ENCODE measurements around the gene RAB28.
"Not testable (repeated sequence)": the region's sequence is repeated elsewhere in the genome, so short reads cannot be mapped to it uniquely, and the experiment has no call there.

Gene RAB28

DNA sequence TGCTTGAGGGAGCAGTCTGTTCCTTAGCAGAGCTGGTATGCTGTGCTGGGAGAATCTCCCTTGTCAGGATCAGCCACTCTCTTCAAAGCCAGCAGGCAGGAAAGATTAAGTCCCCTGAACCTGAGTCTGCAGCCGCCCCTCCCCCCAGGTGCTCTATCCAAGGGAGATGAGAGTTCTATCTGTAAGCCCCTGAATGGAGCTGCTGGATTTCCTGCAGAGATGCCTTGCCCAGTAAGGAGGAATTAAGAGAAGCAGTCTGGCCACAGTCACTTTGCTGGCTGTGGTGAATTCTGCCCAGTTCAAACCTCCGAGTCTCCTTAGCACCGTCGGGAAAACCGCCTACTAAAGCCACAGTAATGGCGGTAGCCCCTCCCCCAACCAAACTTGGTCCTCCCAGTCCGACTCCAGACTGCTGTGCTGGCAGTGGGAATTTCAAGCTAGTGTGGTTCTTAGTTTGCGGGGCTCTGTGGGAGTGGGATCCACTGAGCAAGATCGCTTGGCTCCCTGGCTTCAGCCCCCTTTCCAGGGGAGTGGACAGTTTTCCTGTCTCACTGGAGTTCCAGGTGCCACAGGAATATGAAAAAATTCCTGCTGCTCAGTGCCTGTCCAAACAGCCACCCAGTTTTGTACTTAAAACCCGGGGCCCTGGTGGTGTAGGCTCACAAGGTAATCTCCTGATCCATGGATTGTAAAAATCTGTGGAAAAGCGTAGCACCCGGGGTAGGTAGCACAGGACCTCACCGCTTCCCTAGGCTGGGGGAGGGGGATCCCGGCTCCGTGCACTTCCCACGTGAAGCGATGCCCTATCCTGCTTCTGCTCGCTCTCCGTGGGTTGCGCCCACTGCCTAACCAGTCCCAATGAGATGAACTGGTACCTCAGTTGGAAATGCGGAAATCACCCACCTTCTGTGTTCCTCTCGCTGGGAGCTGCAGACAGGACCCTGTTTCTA is 38.0 kb downstream of the RAB28 start:
- DNase-seq (ENCODE audit: low read depth), result no peak

DNA sequence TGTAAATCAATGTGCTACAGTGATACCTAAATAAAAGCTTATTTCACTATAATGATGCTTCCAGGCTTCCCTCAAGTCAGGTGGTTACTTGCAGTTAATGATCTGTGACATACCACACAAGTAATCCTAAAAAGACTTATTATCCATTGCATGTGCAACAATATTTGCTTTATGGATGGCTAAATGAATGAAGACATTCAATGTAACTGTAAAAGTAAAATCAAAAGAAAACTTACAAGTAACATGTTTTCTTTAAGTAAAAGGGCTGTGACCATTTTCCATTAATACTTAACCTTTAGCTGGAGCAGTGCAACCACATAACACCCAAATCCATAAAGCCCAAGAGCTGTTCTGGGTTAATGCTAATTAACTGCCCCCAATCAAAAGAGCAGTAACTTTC is 42.6 kb downstream of the RAB28 start:
- DNase-seq (ENCODE audit: low read depth), result no peak

DNA sequence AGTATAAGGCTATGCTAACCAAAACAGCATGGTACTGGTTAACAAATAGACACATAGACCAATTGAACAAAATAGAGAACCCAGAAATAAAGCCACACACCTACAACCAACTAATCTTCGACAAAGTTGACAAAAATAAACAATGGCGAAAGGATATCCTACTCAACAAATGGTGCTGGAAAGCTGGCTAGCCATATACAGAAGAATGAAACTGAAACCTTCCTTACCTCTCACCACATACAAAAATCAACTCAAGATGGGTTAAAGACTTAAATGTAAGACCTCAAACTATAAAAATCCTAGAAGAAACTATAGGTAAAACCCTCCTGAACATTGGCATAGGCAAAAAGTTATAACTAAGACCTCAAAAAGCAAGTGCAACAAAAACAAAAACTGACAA is 47.2 kb downstream of the RAB28 start:
- no peak for DNase-seq (ENCODE audit: low read depth)

DNA sequence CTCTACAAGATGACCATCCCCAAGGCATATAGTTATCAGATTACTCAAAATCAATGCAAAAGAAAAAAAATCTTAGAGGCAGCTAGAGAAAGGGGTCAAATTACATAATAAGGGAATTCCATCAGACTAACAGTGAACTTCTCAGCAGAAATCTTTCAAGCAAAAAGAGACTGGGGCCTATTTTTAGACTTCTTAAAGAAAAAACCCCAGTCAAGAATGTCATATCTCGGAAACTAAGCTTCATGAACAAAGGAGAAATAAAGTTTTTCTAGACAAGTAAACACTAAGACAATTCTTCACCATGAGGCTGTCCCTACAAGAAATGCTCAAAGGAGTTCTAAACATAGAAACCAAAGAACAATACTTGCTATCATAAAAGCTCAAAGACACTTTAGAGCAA is 51.7 kb downstream of the RAB28 start:
- no peak for DNase-seq (ENCODE audit: low read depth)

DNA sequence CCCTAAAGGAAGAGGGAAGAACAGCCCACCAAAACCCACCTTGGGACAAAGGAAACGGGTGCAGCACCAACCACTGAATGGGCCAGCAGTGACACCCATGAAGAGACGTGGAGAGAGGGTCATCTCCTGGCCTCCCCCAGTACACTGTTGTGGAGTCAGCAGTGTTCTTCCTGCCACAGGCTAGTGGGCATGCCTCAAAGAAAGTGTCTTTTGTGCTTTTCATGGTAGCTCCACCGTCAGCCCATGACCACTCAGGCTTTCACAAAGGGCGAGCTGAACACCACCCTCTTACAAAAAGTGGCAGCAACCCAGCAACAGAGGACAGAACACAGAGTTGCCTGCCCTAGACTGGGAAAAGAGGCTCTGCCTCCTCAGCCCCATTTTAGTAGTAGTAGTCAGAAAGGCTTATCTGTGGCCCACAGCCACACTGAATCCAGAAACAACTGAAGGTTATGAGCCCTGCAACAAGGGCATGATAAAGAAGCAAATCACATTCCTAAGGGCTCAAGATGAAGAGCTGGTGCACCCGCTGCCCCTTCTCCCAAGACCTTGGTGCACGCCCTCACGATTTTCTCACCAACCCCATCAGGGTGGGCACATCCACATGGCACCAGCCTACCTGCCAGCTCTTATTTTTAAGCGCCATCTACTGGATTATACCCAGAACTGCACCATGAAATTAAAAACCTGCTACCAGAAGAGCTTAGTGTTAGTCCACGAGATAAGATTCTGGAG is 53.1 kb downstream of the RAB28 start:
- DNase-seq (ENCODE audit: low read depth), result no peak

DNA sequence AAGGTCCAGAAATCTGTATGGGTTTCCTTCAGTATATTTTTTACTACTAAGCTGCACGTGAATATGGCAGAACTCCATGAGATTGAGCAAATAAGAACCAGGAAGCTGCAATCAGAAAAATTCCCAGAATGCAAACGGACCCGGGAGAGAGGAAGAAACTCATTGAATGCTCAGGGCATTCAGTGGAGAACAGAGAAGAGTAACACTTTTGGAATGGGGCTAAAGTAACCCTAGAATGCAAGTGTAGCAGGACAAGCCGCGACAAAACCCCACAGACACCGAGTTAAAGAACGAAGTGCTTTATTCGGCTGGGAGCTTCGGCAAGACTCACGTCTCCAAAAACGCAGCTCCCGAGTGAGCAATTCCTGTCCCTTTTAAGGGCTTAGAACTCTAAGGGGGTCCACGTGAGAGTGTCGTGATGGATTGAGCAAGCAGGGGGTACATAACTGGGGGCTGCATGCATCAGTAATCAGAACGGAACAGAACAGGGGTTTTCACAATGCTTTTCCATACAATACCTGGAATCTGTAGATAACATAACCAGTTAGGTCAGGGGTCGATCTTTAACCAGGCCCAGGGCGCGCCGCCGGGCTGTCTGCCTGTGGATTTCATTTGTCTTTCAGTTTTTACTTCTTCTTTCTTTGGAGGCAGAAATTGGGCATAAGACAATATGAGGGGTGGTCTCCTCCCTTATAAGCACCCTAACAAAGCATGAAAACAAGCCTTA is 56.4 kb downstream of the RAB28 start:
- no peak for DNase-seq (ENCODE audit: low read depth)

DNA sequence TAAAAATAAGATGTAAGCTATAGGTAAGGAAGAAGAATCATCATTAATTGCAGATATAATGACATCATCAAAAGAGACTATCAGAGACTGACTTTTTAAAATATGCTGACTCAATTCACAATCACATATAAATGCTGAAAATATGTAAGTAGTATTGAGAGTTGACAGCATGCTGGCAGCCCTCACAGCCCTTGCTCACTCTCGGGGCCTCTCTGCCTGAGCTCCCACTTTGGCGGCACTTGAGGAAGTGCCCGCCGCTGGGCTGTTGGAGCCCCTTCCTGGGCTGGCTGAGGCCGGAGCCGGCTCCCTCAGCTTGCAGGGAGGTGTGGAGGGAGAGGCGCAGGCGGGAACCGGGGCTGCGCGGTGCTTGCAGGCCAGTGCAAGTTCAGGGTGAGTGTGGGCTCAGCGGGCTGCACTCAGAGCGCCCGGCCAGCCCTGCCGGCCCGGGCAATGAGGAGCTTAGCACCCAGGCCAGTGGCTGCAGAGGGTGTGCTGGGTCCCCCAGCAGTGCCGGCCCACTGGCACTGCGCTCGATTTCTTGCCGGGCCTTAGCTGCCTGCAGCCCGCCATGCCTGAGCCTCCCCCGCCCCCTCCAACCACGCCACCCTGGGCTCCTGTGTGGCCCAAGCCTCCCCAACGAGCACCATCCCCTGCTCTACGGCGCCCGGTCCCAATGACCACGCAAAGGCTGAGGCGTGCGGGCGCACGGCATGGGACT is 68.9 kb downstream of the RAB28 start:
- DNase-seq (ENCODE audit: low read depth), result no peak

DNA sequence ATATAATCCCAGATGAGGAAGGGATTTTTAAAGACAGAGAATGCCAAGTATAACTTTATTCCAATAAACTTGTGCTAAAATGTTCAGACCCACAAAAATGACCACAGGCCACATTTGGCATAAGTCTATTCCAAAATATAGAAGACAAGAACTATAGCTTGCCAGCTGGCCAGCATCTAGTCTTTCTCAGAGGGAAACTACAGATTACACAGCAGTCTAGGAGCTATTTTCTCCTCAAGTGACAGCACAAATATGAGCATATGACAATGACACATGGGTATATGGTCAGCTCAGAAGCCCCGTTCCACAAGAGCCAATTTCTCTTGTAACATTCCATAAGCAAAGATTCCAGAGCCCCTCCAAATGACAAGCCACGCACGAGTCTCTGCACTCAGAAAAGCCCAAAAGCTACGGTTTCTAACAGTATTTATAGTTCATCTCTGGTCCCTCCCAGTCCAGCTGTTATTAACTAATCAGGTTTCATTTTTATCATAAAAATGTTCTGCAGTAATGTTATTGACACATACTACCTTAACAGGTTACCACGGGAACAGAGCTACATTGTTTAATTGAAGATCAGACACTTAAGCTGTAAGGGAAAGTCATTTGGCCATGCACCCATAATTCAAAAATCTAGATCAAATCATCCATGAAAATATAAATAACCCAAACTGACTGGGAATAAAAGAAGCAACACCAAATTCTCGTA is 70.3 kb downstream of the RAB28 start:
- DNase-seq (ENCODE audit: low read depth), result no peak

DNA sequence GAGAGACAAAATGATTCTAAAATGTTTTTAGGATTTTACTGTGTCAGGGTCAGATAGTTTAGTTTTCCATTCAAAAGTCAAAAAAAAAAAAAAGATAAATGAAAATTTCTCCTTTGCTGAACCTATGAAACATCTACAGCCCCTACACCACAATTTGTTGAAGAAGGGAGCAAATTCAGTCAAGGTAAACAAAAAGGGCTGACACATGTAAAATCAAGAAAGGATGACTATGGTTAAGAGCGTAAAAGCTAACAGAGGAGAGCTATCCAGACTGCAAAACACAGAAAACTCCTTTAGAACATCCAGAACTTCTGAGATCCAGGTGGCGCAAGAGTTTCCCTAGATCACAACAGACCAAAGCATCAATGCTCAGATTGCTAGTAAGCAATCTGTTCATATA is 72.2 kb downstream of the RAB28 start:
- no peak for DNase-seq (ENCODE audit: low read depth)

DNA sequence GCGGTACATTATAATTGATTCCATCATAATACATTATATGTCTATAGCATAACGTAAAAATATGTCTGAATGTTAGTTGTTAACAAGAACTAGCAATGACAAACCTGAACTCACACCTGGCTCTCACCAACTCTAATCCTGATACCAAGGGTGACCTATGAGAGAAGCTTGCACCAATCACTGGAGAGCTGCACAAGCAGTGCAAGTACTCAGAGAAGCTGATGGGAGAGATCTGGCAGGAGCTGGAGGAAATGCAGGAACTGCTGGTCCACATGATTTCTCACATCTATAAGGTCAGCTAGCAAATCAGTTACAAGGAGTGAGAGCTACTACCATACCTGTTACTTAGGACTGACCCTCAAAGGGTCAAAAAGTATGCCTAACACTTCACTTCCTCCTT is 74.8 kb downstream of the RAB28 start:
- DNase-seq (ENCODE audit: low read depth), result no peak

DNA sequence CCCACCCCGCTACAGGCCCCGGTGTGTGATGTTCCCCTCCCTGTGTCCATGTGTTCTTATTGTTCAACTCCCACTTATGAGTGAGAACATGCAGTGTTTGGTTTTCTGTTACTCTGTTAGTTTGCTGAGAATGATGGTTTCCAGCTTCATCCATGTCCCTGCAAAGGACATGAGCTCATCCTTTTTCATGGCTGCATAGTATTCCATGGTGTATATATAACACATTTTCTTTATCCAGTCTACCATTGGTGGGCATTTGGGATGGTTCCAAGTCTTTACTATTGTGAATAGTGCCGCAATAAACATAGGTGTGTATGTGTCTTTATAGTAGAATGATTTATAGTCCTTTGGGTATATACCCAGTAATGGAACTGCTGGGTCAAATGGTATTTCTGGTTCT is 78.0 kb downstream of the RAB28 start:
- DNase-seq (ENCODE audit: low read depth), result not testable (repeated sequence)

DNA sequence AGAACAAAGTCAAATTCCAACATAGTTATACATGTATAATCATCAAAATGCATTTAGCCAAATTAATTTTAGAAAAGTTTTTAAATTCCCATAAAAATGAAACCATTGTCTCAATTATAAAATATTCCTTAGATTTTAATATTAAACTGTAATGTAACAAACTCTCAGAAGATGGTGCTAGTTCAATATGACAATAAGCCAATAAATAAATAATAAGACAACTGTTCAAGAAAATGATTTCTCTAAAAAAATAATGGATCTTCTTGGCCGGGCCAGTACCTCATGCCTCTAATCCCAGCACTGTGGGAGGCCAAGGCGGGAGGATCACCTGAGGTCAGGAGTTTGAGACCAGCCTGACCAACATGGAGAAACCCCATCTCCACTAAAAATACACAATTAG is 80.3 kb downstream of the RAB28 start:
- no peak for DNase-seq (ENCODE audit: low read depth)

DNA sequence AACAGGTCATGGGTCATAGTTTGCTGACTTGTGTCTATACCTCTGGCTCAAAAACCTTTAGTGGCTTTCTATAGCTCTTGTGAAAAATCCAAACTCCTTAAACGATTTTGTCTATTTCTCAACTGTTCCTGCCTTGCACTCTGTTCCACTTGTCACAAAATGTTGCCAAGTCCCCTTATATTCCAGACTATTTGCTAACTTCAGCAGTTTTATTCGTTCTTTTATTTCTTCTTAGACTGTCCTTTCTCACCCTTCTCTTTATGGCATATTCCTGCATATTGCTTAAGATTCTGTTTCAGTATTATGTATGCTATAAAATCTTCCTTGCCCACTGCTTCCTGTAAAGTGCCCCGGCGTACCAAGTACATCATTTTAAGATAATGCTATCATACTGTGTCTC is 80.8 kb downstream of the RAB28 start:
- no peak for DNase-seq (ENCODE audit: low read depth)

DNA sequence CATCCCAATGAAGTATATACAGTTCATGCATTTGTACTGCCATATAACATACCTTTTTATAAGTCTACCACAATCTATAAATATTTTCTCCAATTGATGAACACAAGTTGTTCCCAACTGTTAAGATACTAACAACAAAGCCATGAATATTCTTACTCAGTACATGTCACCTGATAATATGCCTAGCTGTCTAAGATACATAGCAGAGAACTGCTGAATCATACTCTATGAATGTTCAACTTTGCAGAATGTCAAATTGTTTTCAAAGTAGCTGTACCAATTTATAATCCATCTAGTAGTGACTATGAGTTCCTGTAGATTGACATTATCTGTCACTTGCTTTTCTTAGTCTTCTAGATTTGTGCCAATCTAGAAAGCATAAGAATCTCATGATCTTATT is 84.9 kb downstream of the RAB28 start:
- no peak for DNase-seq (ENCODE audit: low read depth)

DNA sequence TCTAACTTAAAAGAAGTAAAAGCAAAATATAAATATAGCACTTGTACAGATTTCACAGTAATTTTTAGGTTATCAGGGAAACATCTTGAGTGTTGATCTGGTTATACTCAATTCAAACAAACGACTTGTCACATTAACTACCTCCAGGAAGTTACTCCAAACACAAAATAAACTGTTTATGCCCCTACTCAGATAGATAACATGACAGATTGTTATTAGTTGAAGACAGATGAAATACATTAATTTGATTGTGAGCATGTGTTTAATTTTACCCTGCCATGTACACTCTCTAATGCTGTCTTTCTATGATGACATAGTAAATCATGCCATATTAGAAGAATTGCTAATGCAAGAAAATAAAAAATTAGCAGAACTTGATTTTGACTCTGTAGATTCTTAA is 88.0 kb downstream of the RAB28 start:
- DNase-seq (ENCODE audit: low read depth), result no peak

DNA sequence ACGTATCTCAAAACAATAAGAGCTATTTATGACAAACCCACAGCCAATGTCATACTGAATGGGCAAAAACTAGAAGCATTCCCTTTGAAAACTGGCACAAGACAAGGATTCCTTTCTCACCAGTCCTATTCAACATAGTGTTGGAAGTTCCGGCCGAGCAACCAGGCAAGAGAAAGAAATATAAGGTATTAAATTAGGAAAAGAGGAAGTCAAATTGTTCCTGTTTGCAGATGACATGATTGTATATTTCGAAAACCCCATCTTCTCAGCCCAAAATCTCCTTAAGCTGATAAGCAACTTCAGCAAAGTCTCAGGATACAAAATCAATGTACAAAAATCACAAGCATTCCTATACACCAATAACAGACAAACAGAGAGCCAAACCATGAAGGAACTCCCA is 94.2 kb downstream of the RAB28 start:
- DNase-seq (ENCODE audit: low read depth), result not testable (repeated sequence)

DNA sequence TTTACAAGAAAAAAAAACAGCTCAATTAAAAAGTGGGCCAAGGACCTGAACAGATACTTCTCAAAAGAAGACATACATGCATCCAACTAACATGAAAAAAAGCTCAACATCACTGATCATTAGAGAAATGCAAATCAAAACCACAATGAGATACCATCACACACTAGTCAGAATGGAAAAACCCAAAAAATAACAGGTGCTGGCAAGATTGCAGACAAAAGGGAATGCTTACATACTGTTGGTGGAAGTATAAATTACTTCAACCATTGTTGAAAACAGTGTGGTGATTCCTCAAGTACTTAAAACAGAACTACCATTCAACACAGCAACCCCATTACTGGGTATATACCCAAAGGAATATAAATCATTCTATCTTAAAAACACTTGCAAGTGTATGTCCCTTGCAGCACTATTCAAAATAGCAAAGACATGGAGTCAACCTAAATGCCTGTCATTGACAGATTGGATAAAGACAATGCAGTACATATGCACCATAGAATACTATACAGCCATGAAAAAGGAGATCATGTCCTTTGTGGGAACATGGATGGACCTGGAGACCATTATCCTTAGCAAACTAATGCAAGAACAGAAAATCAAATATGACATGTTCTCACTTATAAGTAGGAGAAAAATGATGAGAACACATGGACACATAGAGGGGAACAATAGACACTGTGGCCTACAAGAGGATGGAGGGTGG is 97.6 kb downstream of the RAB28 start:
- no peak for DNase-seq (ENCODE audit: low read depth)

DNA sequence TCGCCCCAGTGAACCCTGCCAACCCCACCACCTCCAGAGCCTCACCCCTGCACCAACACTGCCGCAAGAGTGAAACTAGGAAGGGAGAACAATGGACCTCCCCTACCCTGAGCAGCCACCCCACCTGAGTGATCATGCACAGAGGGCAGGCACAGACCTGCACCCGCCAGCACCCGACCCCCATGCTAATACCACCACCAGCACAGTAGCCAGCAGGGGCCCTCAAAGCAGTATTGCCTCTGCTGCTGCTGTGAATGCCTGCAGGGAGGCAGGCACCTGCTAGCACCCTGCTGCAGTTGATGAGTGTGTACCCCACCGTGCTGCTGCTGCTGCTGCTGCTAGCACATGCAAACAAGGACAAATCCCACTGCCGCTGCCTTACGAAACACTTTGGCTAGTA is 100.1 kb downstream of the RAB28 start:
- DNase-seq (ENCODE audit: low read depth), result no peak

DNA sequence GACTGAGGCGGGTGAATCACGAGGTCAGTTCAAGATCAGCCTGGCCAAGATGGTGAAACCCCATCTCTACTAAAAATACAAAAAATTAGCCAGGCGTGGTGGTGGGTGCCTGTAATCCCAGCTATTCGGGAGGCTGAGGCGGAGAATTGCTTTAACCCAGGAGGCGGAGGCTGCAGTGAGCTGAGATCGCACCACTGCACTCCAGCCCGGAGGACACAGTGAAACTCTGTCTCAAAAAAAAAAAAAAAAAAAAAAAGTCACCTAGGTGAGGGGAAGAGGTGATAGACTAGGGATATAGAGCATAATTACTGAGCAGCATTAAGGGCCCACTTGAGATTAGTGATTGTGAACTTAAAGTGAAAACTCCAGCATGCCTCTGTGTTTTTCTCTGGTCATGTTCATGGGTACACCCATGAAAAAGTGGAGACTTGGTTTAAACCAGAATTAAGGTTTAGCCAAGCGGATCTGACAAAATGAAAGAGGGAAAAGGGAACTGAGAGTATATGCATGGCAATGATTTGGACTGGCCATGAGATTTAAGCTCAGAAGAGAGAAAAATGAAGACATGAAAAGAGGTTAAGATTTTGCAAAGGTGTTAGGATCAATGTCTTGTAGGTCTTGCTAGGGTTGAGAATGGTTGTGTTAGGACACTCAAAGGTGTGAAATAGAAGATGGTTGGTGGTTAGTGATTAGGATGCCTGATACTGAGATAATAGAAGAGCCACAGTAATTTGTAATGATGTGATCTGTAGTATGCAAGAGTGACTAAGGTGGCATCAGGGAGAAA is 105.0 kb downstream of the RAB28 start:
- DNase-seq (ENCODE audit: low read depth), result no peak

DNA sequence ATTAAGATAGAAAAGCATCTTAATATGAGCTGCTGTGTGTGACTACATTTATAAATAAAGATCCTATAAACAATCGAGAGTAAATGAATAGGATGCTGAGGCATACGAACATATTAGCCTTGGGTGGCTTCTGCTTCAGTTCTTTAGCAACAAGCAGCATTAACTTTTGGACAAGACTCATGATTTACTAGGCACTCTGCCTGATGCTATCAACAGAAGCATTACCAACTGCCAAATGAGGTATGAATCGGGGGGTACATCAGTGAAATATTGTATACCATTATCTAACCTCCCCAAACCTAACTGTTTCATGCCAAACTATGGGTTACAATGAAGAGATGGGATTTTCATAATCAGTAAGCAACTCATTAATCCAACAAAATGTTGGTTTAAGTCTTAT is 113.1 kb downstream of the RAB28 start:
- DNase-seq (ENCODE audit: low read depth), result no peak

Data from stimulated activated CD4-positive, alpha-beta T cell treated with anti-CD3 and anti-CD28 coated beads, Interleukin-2, amount 100 ng/mL, for 4 hours (primary cell).